SW480 (cell line): ENCODE data around the gene VCL.
"Not testable (repeated sequence)": the region's sequence is repeated elsewhere in the genome, so short reads cannot be mapped to it uniquely, and the experiment has no call there.

Experiments
- DNase-seq: peaks from one replicate; pipeline ENCODE4 v3.0.0-alpha.2; 2016; ENCODE audit warnings: low spot score

VCL gene

DNA sequence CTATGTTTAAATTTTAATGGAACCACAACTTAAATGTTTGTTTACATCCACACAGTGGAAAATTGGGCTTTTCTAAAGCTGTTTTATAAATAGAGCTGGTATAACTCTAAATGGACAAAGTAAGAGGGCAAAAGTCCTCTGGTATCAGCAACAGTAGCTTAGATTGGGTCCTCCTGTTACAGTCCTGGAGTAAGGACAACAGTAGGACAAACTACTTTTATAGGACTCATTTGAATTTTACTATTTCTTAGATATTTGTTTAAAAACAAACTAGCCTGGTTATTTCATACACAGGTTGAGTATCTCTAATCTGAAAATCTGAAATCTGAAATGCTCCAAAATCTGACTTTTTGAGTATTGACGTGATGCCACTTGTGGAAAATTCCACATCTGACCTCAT lies 8.4 kb downstream of the VCL start:
- DNase-seq, result no peak

DNA sequence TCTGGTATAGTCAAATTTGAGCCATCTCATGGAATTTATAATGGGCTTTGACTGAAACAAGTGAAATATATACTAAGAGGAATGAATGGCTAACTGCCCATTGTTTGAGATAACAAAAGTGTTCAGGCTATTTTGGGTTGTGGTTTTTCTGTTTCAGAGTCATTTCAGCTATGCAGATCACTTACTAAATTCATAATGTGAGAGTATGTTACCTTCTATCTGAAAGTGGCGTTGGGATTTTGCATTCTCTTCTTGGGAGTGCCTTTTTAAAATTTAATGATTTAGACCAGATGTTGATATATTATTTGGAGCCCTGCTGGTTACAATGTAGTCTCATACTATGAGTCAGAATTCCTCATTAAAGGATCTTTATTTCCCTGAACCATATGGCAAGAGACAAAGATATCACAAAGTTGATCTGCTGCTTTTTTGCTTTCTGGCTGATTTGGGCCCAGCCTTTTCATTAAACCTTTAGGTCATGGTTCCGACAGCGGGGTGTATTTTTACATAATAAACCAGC lies 10.4 kb downstream of the VCL start:
- DNase-seq, result no peak

GRCh38 chr10:74011017-74011416 lies 13.1 kb downstream of the VCL start:
- no peak for DNase-seq

- no peak for DNase-seq
These were observed 13.9 kb downstream of the VCL start for GRCh38 chr10:74011770-74012169.

- DNase-seq, result no peak
These were observed 14.6 kb downstream of the VCL start for GRCh38 chr10:74012480-74012879.

DNA sequence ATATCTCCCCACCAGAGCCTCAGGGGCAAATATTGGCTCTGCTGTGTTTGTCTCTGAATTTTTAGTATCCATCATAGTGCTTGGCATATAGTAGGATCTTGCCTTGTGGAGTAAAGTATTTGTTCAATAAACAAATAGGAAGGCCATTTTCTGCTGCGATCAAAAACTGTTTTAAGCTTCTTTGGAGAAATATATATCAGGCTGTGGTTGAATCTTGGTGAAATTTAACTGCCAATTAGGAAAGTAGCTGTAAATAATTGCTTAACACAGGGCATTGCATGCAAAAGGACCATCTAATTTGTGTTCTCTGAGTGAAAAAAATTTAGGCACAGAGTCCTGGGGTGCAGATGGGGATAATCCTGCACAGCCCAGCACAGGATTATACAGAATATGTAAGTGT lies 15.1 kb downstream of the VCL start:
- DNase-seq, result no peak

DNA sequence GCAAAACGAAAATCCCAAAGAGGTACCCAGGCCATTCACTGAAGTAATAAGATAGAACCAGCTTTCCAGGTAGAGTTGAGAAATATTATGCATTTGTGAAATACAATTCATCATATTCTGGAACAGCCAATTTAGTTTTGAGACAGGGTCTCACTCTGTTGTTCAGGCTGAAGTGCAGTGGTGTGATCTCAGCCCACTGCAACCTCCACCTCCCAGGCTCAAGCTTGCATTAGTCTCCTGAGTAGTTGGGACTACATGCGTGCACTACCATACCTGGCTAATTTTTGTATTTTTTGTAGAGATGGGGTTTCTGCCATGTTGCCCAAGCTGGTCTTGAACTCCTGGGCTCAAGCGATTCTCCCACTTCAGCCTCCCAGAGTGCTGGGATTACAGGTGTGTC lies 16.7 kb downstream of the VCL start:
- DNase-seq, result not testable (repeated sequence)

- no peak for DNase-seq
These were observed 20.3 kb downstream of the VCL start for GRCh38 chr10:74018241-74018640.

DNA sequence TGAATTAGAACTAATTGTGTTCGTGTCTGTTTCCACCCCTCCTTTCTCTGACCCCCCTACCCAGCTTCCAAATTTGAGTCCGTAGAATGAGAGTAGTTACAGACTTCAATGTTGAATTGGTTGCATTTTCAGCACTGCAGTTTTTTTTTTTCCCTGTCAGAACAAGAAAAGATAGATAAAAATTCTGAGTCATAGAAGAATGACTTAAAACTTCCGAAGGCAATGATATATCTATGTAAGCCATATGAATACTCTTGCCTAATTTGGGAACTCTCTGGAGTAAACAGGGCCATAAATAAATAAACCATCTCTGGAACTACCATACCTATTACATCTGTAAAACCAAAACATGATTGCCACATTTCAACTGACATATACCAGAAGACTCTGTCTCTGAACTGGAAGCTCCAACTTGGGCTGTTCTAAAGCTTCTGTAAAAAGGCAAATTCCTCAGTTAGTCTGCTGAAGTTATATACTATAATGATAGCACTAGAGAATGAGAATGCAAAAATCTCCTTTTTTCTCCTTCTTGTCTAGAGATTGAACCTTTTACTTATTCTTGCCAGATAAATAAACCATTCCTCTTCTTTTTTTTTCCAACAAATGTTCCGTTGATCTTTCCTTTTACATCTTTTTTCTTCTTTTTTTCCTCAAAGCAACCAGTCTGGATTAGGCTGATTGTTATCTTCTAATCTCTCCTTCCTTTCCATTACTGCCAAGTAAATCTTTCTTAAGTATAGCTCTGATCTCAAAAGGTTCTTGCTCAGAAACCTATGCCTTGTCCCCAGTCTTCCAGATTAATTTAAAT lies 23.5 kb downstream of the VCL start:
- DNase-seq, result no peak

DNA sequence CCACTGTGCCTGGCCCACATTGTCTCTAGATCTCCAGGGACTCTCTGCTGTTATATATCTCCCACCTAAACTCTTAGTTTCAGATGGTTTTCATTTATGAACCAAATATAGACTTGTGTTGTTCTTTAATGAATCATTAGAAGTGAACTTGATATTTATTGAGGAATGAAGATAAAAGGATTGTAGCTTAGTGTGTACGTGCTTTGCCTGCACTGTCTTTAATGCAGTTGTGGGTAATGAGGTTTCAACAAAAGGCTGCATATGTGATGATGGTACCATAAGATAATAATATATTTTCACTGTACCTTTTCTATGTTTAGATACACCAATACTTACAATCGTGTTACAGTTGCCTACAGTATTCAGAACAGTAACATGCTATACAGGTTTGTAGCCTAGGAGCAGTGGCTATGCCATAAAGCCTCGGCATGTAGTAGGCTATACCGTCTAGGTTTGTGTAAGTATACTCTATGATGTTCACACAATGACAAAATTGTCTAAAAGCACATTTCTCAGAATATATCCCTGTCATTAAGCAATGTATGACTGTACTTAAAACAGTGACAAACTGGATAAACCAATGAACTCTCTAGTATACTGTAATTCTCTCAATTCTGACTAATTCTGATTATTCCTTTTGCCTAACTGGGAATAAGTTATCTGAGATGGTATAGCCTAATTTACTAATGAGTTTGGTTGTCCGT lies 25.2 kb downstream of the VCL start:
- DNase-seq, result no peak

- DNase-seq, result no peak
These were observed 26.7 kb downstream of the VCL start for GRCh38 chr10:74024600-74024999.

GRCh38 chr10:74025380-74025978 lies 27.6 kb downstream of the VCL start:
- no peak for DNase-seq

DNA sequence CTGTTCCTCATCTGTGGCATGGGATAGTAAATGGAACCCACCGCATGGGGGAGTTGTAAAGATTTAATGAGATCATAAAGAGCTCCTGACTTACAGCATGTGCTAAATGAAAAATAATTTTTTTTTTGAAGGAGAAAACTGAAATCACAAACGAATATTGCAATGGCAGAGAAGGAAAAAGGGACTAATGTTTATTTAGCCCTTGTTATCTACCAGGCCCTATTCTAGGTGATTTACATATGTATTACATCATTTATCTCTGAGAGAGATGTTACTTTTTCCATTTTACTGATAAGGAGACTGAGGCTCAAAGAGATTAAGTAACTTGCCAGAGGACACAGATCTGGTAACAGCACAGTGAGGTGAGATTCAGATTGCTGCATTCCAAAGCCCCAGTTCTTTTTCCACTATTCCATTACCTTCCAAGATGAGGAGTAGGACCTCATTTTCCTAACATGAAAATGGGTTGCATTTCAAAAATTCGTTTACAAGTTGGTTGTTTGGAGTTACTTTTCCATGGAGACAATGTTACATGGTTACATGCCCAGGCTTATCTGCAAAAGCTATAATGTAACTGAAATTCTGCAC lies 28.6 kb downstream of the VCL start:
- DNase-seq, result no peak

DNA sequence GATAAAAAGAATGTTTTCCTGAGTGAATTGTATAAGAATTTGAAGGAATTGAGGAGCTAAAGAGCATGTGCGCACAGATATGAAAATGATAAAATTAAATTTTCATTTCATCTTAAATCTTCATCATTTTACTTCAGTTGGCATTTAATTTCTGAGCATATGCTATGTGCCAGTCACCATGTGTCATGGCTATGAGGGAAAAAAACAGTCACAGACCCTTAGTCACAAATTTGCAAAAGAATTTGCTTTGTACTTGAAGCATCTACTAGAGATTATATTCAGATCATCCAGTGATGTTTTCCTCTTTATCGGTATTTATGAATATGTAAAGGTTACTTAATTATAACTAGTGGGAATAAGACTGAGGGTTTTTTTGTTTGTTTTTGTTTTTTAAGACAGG lies 29.8 kb downstream of the VCL start:
- DNase-seq, result no peak

GRCh38 chr10:74029943-74030342 lies 32.0 kb downstream of the VCL start:
- DNase-seq, result no peak

DNA sequence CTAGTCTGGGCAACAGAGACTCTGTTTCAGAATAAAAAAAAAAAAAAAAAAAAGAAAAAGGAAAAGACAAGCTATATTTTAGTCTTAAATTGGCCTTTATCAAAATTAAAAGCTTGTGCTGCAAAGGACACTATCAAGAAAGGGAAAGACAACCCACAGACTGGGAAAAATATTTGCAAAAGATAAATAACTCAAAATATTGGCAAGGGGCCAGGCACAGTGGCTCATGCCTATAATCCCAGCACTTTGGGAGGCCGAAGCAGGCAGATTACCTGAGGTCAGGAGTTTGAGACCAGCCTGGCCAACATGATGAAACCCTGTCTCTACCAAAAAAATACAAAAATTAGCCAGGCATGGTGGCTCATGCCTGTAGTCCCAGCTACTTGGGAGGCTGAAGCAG lies 34.3 kb downstream of the VCL start:
- not testable (repeated sequence) for DNase-seq

- no peak for DNase-seq
These were observed 35.2 kb downstream of the VCL start for GRCh38 chr10:74032900-74033655.

- no peak for DNase-seq
These were observed 35.8 kb downstream of the VCL start for GRCh38 chr10:74033702-74034101.

DNA sequence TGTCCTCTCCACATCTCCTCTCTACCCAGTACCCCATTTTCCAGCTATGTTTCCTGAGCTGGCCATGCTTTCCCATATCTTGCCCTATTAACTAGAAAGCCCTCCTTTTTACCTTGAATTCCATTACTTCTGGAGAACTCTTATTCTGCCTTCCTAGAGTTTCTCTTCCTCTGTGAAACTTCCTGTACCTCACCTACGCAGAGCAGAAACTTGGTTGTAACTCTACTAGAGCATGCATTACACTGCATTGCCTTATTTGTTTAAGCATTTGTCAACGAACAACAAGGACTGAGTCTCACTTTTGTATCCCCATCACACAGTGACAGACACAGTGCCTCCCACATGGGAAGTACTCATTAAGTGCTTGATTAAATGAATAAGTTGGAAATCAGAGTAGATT lies 36.4 kb downstream of the VCL start:
- no peak for DNase-seq

DNA sequence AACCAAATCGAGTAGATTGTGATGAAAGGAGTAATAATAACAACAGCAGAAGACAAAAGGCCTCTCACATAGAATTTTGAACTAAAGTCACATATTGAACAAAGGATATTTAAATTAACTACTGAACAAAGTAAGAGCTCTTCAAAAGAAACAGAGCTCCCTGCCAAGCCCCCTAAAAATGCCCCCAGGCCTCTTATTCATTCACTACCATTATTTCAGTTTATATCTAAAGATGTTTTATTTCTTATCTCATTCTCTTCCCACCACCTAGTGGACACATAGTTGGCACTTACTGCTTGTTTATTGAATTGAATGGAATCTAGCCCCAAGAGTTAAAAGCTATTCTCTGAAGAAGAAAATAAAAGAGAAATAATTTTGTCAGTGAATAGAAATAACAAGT lies 37.4 kb downstream of the VCL start:
- no peak for DNase-seq

DNA sequence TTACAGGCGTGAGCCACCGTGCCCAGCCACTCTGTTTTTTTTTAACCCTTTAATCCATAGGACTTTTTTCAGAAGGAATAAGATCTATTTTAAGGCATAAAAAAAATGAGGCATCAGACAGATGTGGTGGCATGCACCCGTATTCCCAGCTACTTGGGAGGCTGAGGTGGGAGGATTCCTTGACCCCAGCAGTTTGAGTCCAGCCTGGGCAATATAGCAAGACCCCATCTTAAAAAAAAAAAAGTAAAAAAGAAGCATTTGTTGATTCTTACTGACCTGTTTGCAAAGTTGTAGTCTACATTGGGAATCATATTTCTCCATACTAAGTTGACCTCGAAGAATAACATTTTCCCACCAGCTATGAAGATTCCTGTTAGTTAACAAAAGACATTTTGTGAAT lies 38.6 kb downstream of the VCL start:
- DNase-seq, result no peak

GRCh38 chr10:74039561-74040145 lies 41.7 kb downstream of the VCL start:
- DNase-seq, result no peak
